Measurements from ENCODE around the gene DRC7.

DRC7 gene

GRCh38 chr16:57679016-57679415 lies 15.6 kb upstream of the DRC7 start:
- H3K4me3 ChIP-seq (ENCODE audit: insufficient read depth, low read depth, low read length): no peak overlapping the region
- WGBS, 2 experiments: 93 to 94% methylated on average over 12 of the region's 12 CpGs
- peaks cover 12% of the 10 kb centered on the region for H3K4me1 ChIP-seq (ENCODE audit: control insufficient read depth, insufficient read depth, low read length)
- H3K27ac ChIP-seq (ENCODE audit: insufficient read depth, low read depth, low read length, poor library complexity, severe bottlenecking): no peak overlapping the region
- no peaks in the 10 kb centered on the region for H3K27me3 ChIP-seq (ENCODE audit: control insufficient read depth, insufficient read depth, low read length, poor library complexity, severe bottlenecking)
- no peaks in the 10 kb centered on the region for H3K36me3 ChIP-seq (ENCODE audit: control insufficient read depth, insufficient read depth, low read length)
- H3K9me3 ChIP-seq (ENCODE audit: control insufficient read depth, low read length): no peaks in the 10 kb centered on the region

GRCh38 chr16:57679767-57680482 lies 14.7 kb upstream of the DRC7 start:
- Histone ChIP-seq H3K36me3 (ENCODE audit: control insufficient read depth, insufficient read depth, low read length) (no peaks in the 10 kb centered on the region), H3K4me1 (ENCODE audit: control insufficient read depth, insufficient read depth, low read length) (peaks cover 12% of the 10 kb centered on the region), H3K27me3 (ENCODE audit: control insufficient read depth, insufficient read depth, low read length, poor library complexity, severe bottlenecking) (no peaks in the 10 kb centered on the region), H3K4me3 (ENCODE audit: insufficient read depth, low read depth, low read length) (no peak overlapping the region), H3K27ac (ENCODE audit: insufficient read depth, low read depth, low read length, poor library complexity, severe bottlenecking) (no peak overlapping the region), H3K9me3 (ENCODE audit: control insufficient read depth, low read length) (no peaks in the 10 kb centered on the region)
- 85 to 87% methylated on average over 6 to 7 of the region's 7 CpGs for WGBS, 2 experiments

GRCh38 chr16:57680842-57681375 lies 13.7 kb upstream of the DRC7 start:
- peaks cover 4% of the 10 kb centered on the region for H3K4me1 ChIP-seq (ENCODE audit: control insufficient read depth, insufficient read depth, low read length)
- no peak overlapping the region for H3K4me3 ChIP-seq (ENCODE audit: insufficient read depth, low read depth, low read length)
- H3K27me3 ChIP-seq (ENCODE audit: control insufficient read depth, insufficient read depth, low read length, poor library complexity, severe bottlenecking): no peaks in the 10 kb centered on the region
- no peaks in the 10 kb centered on the region for H3K36me3 ChIP-seq (ENCODE audit: control insufficient read depth, insufficient read depth, low read length)
- whole genome bisulfite sequencing, 2 experiments: 89 to 90% methylated on average over 5 of the region's 5 CpGs
- H3K27ac ChIP-seq (ENCODE audit: insufficient read depth, low read depth, low read length, poor library complexity, severe bottlenecking): no peak overlapping the region
- H3K9me3 ChIP-seq (ENCODE audit: control insufficient read depth, low read length): no peaks in the 10 kb centered on the region

GRCh38 chr16:57681950-57682728 lies 12.5 kb upstream of the DRC7 start:
- H3K27me3 ChIP-seq (ENCODE audit: control insufficient read depth, insufficient read depth, low read length, poor library complexity, severe bottlenecking): no peaks in the 10 kb centered on the region
- H3K9me3 ChIP-seq (ENCODE audit: control insufficient read depth, low read length): no peaks in the 10 kb centered on the region
- 93% methylated on average over 13 of the region's 13 CpGs for WGBS, 2 experiments
- H3K4me3 ChIP-seq (ENCODE audit: insufficient read depth, low read depth, low read length): no peak overlapping the region
- H3K36me3 ChIP-seq (ENCODE audit: control insufficient read depth, insufficient read depth, low read length): no peaks in the 10 kb centered on the region
- no peak overlapping the region for H3K27ac ChIP-seq (ENCODE audit: insufficient read depth, low read depth, low read length, poor library complexity, severe bottlenecking)
- no peaks in the 10 kb centered on the region for H3K4me1 ChIP-seq (ENCODE audit: control insufficient read depth, insufficient read depth, low read length)

- H3K9me3 ChIP-seq (ENCODE audit: control insufficient read depth, low read length): no peaks in the 10 kb centered on the region
- no peak overlapping the region for H3K27ac ChIP-seq (ENCODE audit: insufficient read depth, low read depth, low read length, poor library complexity, severe bottlenecking)
- H3K36me3 ChIP-seq (ENCODE audit: control insufficient read depth, insufficient read depth, low read length): no peaks in the 10 kb centered on the region
- H3K27me3 ChIP-seq (ENCODE audit: control insufficient read depth, insufficient read depth, low read length, poor library complexity, severe bottlenecking): no peaks in the 10 kb centered on the region
- WGBS, 2 experiments: 88 to 91% methylated on average over 11 of the region's 11 CpGs
- no peak overlapping the region for H3K4me3 ChIP-seq (ENCODE audit: insufficient read depth, low read depth, low read length)
- no peaks in the 10 kb centered on the region for H3K4me1 ChIP-seq (ENCODE audit: control insufficient read depth, insufficient read depth, low read length)
Measured at GRCh38 chr16:57682809-57683635, 11.6 kb upstream of the DRC7 start.

- Histone ChIP-seq H3K27me3 (ENCODE audit: control insufficient read depth, insufficient read depth, low read length, poor library complexity, severe bottlenecking) (no peaks in the 10 kb centered on the region), H3K4me1 (ENCODE audit: control insufficient read depth, insufficient read depth, low read length) (no peaks in the 10 kb centered on the region), H3K36me3 (ENCODE audit: control insufficient read depth, insufficient read depth, low read length) (no peaks in the 10 kb centered on the region), H3K9me3 (ENCODE audit: control insufficient read depth, low read length) (no peaks in the 10 kb centered on the region), H3K4me3 (ENCODE audit: insufficient read depth, low read depth, low read length) (no peak overlapping the region), H3K27ac (ENCODE audit: insufficient read depth, low read depth, low read length, poor library complexity, severe bottlenecking) (no peak overlapping the region)
- 90 to 93% methylated on average over 18 of the region's 18 CpGs for WGBS, 2 experiments
Measured at GRCh38 chr16:57683636-57684545, 10.7 kb upstream of the DRC7 start.

GRCh38 chr16:57684626-57685358 lies 9.8 kb upstream of the DRC7 start:
- 95 to 98% methylated on average over 8 of the region's 8 CpGs for WGBS, 2 experiments
- H3K36me3 ChIP-seq (ENCODE audit: control insufficient read depth, insufficient read depth, low read length): no peaks in the 10 kb centered on the region

GRCh38 chr16:57685633-57686032 lies 9.0 kb upstream of the DRC7 start:
- H3K4me1 ChIP-seq (ENCODE audit: control insufficient read depth, insufficient read depth, low read length): peaks cover 6% of the 10 kb centered on the region
- H3K9me3 ChIP-seq (ENCODE audit: control insufficient read depth, low read length): no peaks in the 10 kb centered on the region
- no peak overlapping the region for H3K4me3 ChIP-seq (ENCODE audit: insufficient read depth, low read depth, low read length)
- 92 to 96% methylated on average over 11 of the region's 11 CpGs for WGBS, 2 experiments
- H3K27ac ChIP-seq (ENCODE audit: insufficient read depth, low read depth, low read length, poor library complexity, severe bottlenecking): no peak overlapping the region
- no peaks in the 10 kb centered on the region for H3K27me3 ChIP-seq (ENCODE audit: control insufficient read depth, insufficient read depth, low read length, poor library complexity, severe bottlenecking)
- H3K36me3 ChIP-seq (ENCODE audit: control insufficient read depth, insufficient read depth, low read length): no peaks in the 10 kb centered on the region

More at GRCh38 chr16:57684626-57685358, 9.8 kb upstream of the DRC7 start:
- H3K9me3 ChIP-seq (ENCODE audit: control insufficient read depth, low read length): no peaks in the 10 kb centered on the region
- H3K27ac ChIP-seq (ENCODE audit: insufficient read depth, low read depth, low read length, poor library complexity, severe bottlenecking): no peak overlapping the region
- H3K4me3 ChIP-seq (ENCODE audit: insufficient read depth, low read depth, low read length): no peak overlapping the region
- H3K27me3 ChIP-seq (ENCODE audit: control insufficient read depth, insufficient read depth, low read length, poor library complexity, severe bottlenecking): no peaks in the 10 kb centered on the region
- peaks cover 6% of the 10 kb centered on the region for H3K4me1 ChIP-seq (ENCODE audit: control insufficient read depth, insufficient read depth, low read length)

GRCh38 chr16:57686577-57686976 lies 8.0 kb upstream of the DRC7 start:
- Histone ChIP-seq H3K36me3 (ENCODE audit: control insufficient read depth, insufficient read depth, low read length) (no peaks in the 10 kb centered on the region), H3K27ac (ENCODE audit: insufficient read depth, low read depth, low read length, poor library complexity, severe bottlenecking) (no peak overlapping the region), H3K27me3 (ENCODE audit: control insufficient read depth, insufficient read depth, low read length, poor library complexity, severe bottlenecking) (no peaks in the 10 kb centered on the region), H3K9me3 (ENCODE audit: control insufficient read depth, low read length) (no peaks in the 10 kb centered on the region), H3K4me1 (ENCODE audit: control insufficient read depth, insufficient read depth, low read length) (peaks cover 6% of the 10 kb centered on the region), H3K4me3 (ENCODE audit: insufficient read depth, low read depth, low read length) (no peak overlapping the region)
- WGBS, 2 experiments: 75 to 78% methylated on average over 4 of the region's 4 CpGs

Measured in ectodermal cell (in vitro differentiated cells).